Right cardiac atrium (tissue), 5 donors: ENCODE data around the gene CHN1. TPM values are rescaled to one million over a fixed set of nuclear protein-coding genes. Genes with fewer than 3 reads are reported as not detected.

Experiments
- ATAC-seq, 2 donors: fragments of 200-7000 bp; cut with Tn5 transposase; one replicate each; pipeline versions ENCODE4 v1.8.0 to v1.9.1; 2020; ENCODE audit warnings: moderate library complexity in 2 of 2, mild to moderate bottlenecking in 1 of 2
- DNase-seq, 3 donors: peaks; one replicate each; pipeline ENCODE4 v3.0.0-alpha.2; 2020
- H3K27ac ChIP-seq: one replicate; pipeline ENCODE4 v1.5.1; 2013; ENCODE audit warnings: mild to moderate bottlenecking, low read length, control low read depth, moderate library complexity
- H3K27me3 ChIP-seq: one replicate; pipeline ENCODE4 v1.6.1; 2013; ENCODE audit not compliant: control insufficient read depth, insufficient read depth
- H3K4me1 ChIP-seq: one replicate; pipeline ENCODE4 v1.6.1; 2013; ENCODE audit warnings: low read length; ENCODE audit not compliant: control insufficient read depth, insufficient read depth
- H3K4me3 ChIP-seq: one replicate; pipeline ENCODE4 v1.5.1; 2013; ENCODE audit warnings: low read length, control low read depth
- H3K9me3 ChIP-seq: one replicate; pipeline ENCODE4 v1.6.1; 2013; ENCODE audit warnings: low read length; ENCODE audit not compliant: control insufficient read depth
- WGBS: extraction: QIAGEN DNeasy Blood & Tissue Kit; methylation state at CpG from one replicate; pipeline ENCODE4 v1.1.7; 2013; 5-methylcytosine and 5-hydroxymethylcytosine counted together
- intact Hi-C, 4 donors: fragments of 100-400 bp; cut with DNase I; formaldehyde crosslinking; loops; one replicate each; pipeline versions ENCODE4 v1.11.0 to v1.14.0; 2022 to 2023
- polyA plus RNA-seq: library from polyadenylated mRNA; stranded (reverse); fragments of 200-250 nt; gene quantifications from one replicate; pipeline ENCODE4 v1.2.3, GENCODE V29; 2013
- total RNA-seq, 4 donors: library from RNA; stranded (reverse); fragmentation: NEBNext Ultra II Directional; extraction: Animal tissue kit (Norgen Biotek cat#: 25700); gene quantifications; one replicate each; pipeline ENCODE4 v1.2.1, GENCODE V29; 2021
- donor health status: healthy with polysubstance abuse.
- donor health status: DM: no; HTN: yes; CAD: no.
- donor health status: DM: no; HTN: no; CAD: no.
- donor health status: DM: no; HTN: yes; CAD: no; lungs with severe emphysema.
- donor health status: DM: yes; HTN: yes; CAD: no.

CHN1 gene
- total and polyA plus RNA-seq, 5 donors = 5.3 to 8.9 (median 7.8) TPM

DNA sequence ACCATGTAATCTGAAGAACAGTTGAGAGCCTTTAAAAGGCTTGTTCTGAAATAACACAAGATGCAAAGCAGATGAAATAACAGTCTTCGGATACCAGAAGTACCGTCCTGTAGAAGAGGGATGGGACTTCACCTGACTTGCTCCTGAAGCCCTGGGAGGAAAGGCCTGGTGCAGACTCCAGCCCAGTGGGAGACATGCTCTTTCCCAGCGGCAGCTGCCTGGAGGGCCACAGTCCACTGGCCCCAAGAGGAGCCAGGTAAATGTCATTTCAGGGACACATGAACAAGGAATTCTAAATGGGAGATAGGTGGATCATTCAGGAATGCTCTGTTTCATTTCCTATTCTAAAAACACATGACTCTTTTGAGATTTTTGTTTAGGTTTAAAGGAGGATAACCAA lies 22.6 kb upstream of the CHN1 start:
- 99% methylated on average over 3 of the region's 3 CpGs for WGBS
- peak overlapping the region; percentile 59 for H3K27ac ChIP-seq
- no peaks in the 10 kb centered on the region for H3K27me3 ChIP-seq
- no peaks in the 10 kb centered on the region for H3K4me1 ChIP-seq
- H3K9me3 ChIP-seq = no peaks in the 10 kb centered on the region
- DNase-seq (no peak), ATAC-seq (no peak)
- H3K4me3 ChIP-seq = no peak overlapping the region
- intact Hi-C loops = no loop called here

DNA sequence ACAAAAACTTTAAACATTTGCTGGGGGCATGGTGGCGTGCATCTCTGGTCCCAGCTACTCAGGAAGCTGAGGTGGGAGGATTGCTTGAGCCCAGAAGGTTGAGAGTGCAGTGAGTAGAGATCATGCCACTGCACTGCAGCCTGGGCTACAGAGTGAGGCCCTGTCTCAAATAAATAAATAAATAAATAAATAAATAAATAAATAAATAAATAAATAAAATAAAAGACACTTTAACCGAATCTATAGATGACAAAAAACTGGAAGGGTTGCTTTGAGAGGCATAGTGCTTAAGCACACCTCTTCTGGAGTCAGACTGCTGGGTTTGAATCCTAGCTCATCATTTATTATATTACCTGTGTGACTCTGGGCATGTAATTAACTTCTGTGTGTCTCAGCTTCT lies 21.2 kb upstream of the CHN1 start:
- WGBS = 92% methylated on average over 2 of the region's 2 CpGs
- Histone ChIP-seq H3K4me1 (no peaks in the 10 kb centered on the region), H3K27ac (no peak overlapping the region), H3K27me3 (no peaks in the 10 kb centered on the region), H3K9me3 (no peaks in the 10 kb centered on the region), H3K4me3 (no peak overlapping the region)
- ATAC-seq (no peak), DNase-seq (no peak)
- intact Hi-C loops = no loop called here

DNA sequence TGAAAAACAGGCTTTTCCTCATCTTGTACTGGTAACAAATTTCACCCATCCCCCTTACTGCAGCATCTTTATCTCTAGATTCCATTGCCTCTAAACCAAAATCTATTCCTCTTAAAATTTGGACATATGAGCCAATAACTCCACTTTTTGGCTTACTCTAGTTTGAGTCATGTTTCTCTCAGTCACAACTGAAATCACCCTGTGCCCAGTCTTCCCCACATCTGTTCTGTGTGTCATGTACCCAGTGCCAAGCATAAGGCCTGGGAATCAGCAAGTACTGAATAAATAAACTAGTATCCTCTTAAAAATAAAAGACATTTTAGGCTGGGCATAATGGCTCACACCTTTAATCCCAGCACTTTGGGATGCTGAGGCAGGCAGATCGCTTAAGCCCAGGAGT lies 20.8 kb upstream of the CHN1 start:
- DNase-seq (no peak), ATAC-seq (no peak)
- H3K4me1 ChIP-seq = no peaks in the 10 kb centered on the region
- H3K4me3 ChIP-seq = no peak overlapping the region
- WGBS = 96% methylated on average over 1 of the region's 1 CpG
- no peaks in the 10 kb centered on the region for H3K9me3 ChIP-seq
- intact Hi-C loops = no loop called here
- no peaks in the 10 kb centered on the region for H3K27me3 ChIP-seq
- no peak overlapping the region for H3K27ac ChIP-seq

DNA sequence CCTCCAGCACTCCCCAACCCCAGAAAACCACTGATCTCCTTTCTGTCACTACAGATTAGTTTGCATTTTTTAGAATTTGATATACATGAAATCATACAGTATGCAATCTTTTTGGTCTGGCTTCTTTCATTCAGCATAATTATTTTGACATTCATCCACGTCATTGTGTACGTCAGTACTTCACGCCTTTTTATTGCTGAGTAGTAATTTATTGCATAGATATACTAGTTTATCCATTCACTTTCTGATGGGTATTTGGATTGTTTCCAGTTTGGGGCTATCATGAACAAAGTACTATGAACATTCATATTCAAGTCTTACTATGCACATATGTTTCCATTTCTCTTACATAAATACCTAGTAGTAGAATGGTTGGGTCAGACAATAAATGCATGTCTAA lies 20.1 kb upstream of the CHN1 start:
- Histone ChIP-seq H3K4me1 (no peaks in the 10 kb centered on the region), H3K4me3 (no peak overlapping the region), H3K9me3 (no peaks in the 10 kb centered on the region), H3K27me3 (no peaks in the 10 kb centered on the region), H3K27ac (no peak overlapping the region)
- no peak for DNase-seq
- ATAC-seq = no peak
- intact Hi-C loops = no loop called here
- 96% methylated on average over 3 of the region's 3 CpGs for WGBS

DNA sequence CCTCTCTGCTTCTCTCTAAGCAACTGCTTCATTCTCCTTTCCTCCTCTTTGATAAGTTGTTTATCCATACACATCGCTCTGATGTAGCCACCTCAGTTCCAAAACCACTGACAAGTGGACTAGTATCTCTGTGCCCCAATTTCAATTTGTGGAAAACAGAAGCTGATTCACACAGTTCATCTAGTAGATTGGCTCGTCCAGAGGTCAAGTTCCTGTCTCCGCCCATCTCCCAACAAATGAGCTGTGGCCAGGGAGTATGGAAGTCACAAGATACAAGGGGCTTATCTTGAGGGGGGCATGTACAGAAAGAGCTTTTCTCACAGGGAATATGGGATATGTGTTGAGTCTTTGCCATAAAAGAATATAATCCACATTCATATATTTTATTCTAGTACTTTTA lies 17.7 kb upstream of the CHN1 start:
- Histone ChIP-seq H3K4me3 (no peak overlapping the region), H3K27me3 (no peaks in the 10 kb centered on the region), H3K27ac (no peak overlapping the region), H3K9me3 (no peaks in the 10 kb centered on the region), H3K4me1 (no peaks in the 10 kb centered on the region)
- DNase-seq (no peak), ATAC-seq (no peak)
- intact Hi-C loops = no loop called here
- WGBS = 67% methylated on average over 3 of the region's 3 CpGs

DNA sequence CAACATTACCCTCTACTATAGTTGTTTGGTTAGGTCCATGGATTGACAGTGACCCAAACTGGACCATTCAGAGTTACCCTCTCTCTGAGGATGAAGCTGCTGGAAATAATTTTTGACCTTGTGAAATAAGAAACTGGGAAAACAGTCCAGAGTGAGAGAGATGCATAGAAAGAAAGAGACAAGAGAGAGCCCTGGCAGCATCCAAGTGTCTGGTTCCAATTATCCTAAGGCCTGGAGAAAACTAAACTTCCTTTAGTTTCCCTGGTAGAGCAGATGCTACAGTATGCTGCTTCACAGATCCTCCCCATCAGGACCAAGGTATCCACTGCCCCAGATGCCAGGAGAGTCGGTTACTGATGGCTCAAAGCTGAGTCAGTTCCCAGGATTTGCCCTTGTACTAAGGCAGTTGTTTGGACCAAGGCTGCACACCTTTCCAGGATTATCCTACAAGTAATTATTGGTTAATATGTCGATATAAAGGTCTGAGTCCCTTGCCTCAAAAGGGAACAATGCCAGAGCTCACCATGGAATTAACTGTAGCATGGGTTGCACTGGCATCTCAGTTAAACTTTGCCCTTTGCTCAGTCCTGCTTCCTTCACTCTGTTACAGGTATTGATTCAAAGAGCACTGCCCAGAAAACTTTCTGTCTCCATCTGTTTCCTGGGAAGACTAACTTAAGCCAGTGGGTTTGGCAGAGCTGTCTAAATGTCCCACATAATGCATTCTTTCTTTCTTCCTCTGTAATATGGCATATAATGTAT lies 14.6 kb upstream of the CHN1 start:
- Histone ChIP-seq H3K27me3 (no peaks in the 10 kb centered on the region), H3K4me3 (no peak overlapping the region), H3K27ac (no peak overlapping the region), H3K4me1 (peaks cover 2% of the 10 kb centered on the region), H3K9me3 (no peaks in the 10 kb centered on the region)
- intact Hi-C loops = no loop called here
- DNase-seq (no peak), ATAC-seq (no peak)
- WGBS = 93% methylated on average over 2 of the region's 2 CpGs

DNA sequence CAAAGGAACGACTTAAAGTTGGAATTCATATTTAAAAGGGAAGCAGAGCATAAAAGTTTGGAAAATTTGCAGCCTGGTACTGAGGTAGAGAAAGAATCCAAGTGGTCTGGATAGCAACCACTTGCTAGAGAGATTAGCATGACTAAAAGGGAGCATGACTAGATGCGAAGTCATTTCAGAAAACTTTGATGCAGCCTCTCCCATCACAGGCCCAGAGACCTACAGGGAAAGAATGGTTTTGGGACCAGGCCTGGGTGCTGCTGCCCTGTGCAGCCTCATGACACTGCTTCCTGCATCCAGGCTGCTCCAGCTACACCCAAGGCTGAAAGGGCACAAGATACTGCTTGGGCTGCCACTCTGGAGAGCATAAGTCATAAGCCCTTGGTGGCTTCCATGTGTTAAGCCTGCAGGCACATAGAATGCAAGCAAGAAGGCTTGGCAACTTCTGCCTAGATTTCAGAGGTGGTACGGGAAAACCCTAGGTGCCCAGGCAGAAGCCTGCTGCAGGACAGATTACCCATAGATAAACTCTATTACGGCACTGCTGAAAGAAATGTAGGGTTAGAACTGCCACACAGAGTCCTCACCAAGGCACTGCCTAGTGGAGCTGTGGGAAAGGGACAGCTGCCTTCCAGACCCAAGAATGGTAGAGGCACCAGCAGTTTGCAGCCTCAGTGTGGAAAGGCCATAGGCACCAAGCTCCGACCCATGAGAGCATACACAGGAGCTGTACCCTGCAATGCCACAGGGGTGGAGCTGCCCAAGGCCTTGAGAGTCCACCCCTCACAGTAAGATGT lies 12.6 kb upstream of the CHN1 start:
- Histone ChIP-seq H3K27ac (no peak overlapping the region), H3K4me1 (peaks cover 2% of the 10 kb centered on the region), H3K9me3 (no peaks in the 10 kb centered on the region), H3K4me3 (no peak overlapping the region), H3K27me3 (no peaks in the 10 kb centered on the region)
- no peak for DNase-seq
- ATAC-seq = no peak
- intact Hi-C loops = no loop called here
- WGBS = 94% methylated on average over 5 of the region's 5 CpGs

DNA sequence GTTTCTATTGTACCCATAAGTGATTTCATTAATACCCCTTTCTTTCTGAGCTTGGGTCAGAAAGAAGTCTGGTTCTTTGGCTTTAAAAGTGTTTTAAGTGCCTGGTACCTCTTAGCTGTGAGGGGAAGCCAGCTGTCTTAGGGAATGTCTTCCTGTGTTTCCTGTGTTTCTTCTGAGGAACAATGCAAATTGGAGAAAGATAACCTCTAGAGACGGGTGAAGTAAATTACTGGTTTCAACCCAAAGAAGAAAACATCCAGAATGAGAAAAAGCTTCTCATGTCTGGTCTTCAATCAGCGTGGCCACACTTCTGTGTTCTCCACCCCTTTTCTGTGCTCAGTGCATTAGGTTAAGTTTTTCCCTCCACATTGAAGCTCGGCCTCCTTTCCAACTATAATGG lies 10.2 kb upstream of the CHN1 start:
- H3K9me3 ChIP-seq = no peaks in the 10 kb centered on the region
- H3K27ac ChIP-seq = no peak overlapping the region
- H3K4me3 ChIP-seq = no peak overlapping the region
- WGBS = 61% methylated on average over 3 of the region's 3 CpGs
- H3K4me1 ChIP-seq = peaks cover 2% of the 10 kb centered on the region
- no peaks in the 10 kb centered on the region for H3K27me3 ChIP-seq
- peak; percentile 70 to 86 for ATAC-seq
- intact Hi-C loops = no loop called here
- no peak for DNase-seq

DNA sequence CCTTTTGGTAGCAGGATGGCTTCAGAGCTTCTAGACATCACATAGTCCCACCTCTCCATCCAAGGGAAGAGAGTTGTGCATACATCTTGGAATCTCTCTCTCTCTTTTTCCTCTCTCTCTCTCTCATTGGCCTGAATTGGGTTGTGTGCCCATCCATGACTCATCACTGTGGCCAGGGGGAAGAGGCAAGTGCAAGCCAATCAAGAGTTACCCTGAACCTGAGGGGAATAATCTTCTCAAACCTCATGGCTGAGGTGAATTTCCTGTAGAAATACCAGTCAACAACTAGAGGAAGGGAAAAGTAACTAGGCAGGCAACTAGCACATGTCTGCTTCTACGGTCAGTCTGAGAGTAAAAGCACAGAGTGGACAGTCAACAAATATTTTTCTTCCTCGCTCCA lies 7.3 kb upstream of the CHN1 start:
- Histone ChIP-seq H3K4me1 (peaks cover 2% of the 10 kb centered on the region), H3K9me3 (no peaks in the 10 kb centered on the region), H3K27me3 (no peaks in the 10 kb centered on the region), H3K4me3 (no peak overlapping the region), H3K27ac (no peak overlapping the region)
- WGBS = 95% methylated on average over 2 of the region's 2 CpGs
- ATAC-seq = no peak
- DNase-seq = no peak
- intact Hi-C loops = no loop called here

DNA sequence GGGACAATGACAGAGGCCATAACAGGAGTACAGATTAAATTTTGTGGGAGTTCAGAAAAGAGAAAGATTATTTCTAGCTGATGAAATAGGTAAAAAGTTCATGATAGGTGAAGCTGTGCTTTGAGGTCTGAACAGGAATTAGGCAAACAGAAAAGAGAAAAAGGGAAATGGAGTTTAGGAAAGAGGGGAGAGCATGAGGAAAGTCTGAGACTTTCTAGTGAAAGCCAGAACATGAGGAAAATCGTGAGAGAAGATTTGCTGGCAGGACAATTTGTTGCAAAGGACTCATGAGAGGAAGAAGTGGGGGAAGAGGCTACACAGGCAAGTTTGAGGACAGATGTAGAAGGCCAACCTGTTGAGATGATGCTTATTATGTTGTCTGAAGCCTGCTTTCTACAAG lies 6.3 kb upstream of the CHN1 start:
- DNase-seq (no peak), ATAC-seq (no peak)
- intact Hi-C loops = no loop called here
- no peak overlapping the region for H3K27ac ChIP-seq
- H3K4me3 ChIP-seq = no peak overlapping the region
- 21% methylated on average over 1 of the region's 1 CpG for WGBS
- peaks cover 2% of the 10 kb centered on the region for H3K4me1 ChIP-seq
- H3K27me3 ChIP-seq = no peaks in the 10 kb centered on the region
- no peaks in the 10 kb centered on the region for H3K9me3 ChIP-seq

DNA sequence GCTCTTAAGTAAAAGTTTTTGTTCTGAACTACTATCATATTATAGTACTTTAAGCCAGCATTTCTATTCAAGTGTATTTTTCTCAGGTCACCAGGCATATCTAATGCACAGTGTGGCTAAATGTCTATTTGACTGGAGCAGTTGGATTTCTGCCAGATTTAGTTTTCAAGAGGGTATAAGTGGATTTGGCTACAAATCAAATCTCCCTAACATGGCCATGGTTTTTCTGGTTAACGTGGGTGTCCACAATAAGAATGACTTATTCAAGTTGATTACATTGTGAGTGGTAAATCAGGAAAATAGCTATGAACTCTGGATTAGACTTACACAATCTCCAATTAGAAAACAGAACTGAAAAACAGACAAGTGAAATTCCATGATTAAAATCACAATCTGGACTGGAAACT lies 5.7 kb upstream of the CHN1 start:
- H3K4me3 ChIP-seq = no peak overlapping the region
- ATAC-seq (no peak), DNase-seq (no peak)
- H3K27me3 ChIP-seq = no peaks in the 10 kb centered on the region
- 28% methylated on average over 1 of the region's 1 CpG for WGBS
- intact Hi-C loops = no loop called here
- no peaks in the 10 kb centered on the region for H3K9me3 ChIP-seq
- no peak overlapping the region for H3K27ac ChIP-seq
- peaks cover 2% of the 10 kb centered on the region for H3K4me1 ChIP-seq
